Measurements from ENCODE around the gene THEM4.

Gene THEM4

GRCh38 chr1:151909167-151910149 lies at the start of gene THEM4:
Gene THEM4 (minus strand): TSS chr1:151909511. CDS start chr1:151909458, 53 bp downstream.
- DNase-seq: peak; percentile 88

- peak; percentile 11 for DNase-seq
These were observed 49.6 kb upstream of the THEM4 start for GRCh38 chr1:151958959-151959358.

- DNase-seq: no peak
These were observed 47.7 kb upstream of the THEM4 start for GRCh38 chr1:151956957-151957497.

GRCh38 chr1:151953409-151954094 lies 44.2 kb upstream of the THEM4 start:
- no peak for DNase-seq

GRCh38 chr1:151952811-151953210 lies 43.5 kb upstream of the THEM4 start:
- no peak for DNase-seq

GRCh38 chr1:151949371-151950193 lies 40.3 kb upstream of the THEM4 start:
- DNase-seq: no peak

- no peak for DNase-seq
These were observed 39.2 kb upstream of the THEM4 start for GRCh38 chr1:151948506-151948905.

GRCh38 chr1:151947140-151947539 lies 37.8 kb upstream of the THEM4 start:
- DNase-seq: no peak

- DNase-seq: peak; percentile 8
These were observed 36.7 kb upstream of the THEM4 start for GRCh38 chr1:151945725-151946722.

GRCh38 chr1:151944857-151945575 lies 35.7 kb upstream of the THEM4 start:
- DNase-seq: no peak

- no peak for DNase-seq
These were observed 35.0 kb upstream of the THEM4 start for GRCh38 chr1:151944126-151944856.

- no peak for DNase-seq
These were observed 34.3 kb upstream of the THEM4 start for GRCh38 chr1:151943591-151943990.

GRCh38 chr1:151942882-151943281 lies 33.6 kb upstream of the THEM4 start:
- no peak for DNase-seq

- DNase-seq: no peak
These were observed 31.2 kb upstream of the THEM4 start for GRCh38 chr1:151940541-151940940.

- DNase-seq: no peak
These were observed 30.5 kb upstream of the THEM4 start for GRCh38 chr1:151939779-151940178.

- no peak for DNase-seq
These were observed 29.8 kb upstream of the THEM4 start for GRCh38 chr1:151939141-151939540.

- DNase-seq: no peak
These were observed 27.3 kb upstream of the THEM4 start for GRCh38 chr1:151936653-151937052.

- DNase-seq: no peak
These were observed 26.7 kb upstream of the THEM4 start for GRCh38 chr1:151935894-151936602.

- DNase-seq: no peak
These were observed 25.8 kb upstream of the THEM4 start for GRCh38 chr1:151935154-151935553.

Measured in GF-D8 (cell line).